T-helper 2 cell (primary cell): Measurements from ENCODE around the gene RAB3B.
"Not testable (repeated sequence)": the region's sequence is repeated elsewhere in the genome, so short reads cannot be mapped to it uniquely, and the experiment has no call there.

Source experiments
- DNase-seq, 5 experiments: peaks; one replicate each; pipeline versions ENCODE4 v3.0.0 to v3.0.0-alpha.2; 2012 to 2022

Gene RAB3B

DNA sequence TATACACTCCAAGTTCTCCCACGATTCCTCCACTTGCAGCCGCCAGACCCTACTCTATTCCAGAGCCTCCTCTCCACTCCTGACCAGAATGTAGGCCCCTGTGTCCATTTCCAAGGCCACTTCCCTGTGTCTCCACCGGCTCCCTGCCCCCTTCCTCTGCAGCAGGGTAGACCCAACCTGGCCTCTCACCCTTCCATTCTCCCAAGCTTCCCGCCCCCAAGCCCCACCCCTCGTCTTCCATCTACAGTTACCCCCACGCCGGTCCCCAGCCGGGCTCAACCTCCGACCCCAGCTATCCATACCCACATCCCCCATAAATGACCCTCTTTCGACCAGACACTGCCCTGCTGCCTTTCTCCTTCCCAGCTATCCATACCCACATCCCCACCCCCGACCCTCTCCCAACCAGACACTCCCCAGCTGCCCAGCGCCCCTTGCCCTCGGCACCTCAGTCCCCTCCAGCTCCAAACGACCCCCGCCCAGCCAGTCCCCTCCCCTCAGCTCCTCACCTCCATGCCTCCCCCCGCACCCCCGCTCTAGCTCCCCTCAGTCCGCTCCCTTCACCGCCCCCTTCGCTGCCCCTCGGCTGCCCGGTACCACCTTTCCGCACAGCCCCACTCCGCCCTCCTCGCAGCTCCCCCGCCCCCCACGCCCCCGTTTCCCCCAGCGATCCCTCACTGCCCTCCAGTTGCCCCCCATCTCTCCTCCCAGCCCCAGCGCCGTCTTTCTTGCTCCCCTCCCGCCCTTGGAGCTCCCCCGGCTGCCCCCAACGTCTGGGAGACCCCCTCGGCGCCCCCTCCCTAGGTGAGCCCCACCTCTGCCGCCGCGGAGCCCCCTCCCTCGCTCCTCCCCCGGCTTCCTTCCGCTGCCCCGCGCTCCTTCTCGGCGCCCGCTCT is 670 bp downstream of the RAB3B start:
- DNase-seq, result no peak

- no peak for DNase-seq
Observed at GRCh38 chr1:51988254-51988653, 2.2 kb downstream of the RAB3B start.

DNA sequence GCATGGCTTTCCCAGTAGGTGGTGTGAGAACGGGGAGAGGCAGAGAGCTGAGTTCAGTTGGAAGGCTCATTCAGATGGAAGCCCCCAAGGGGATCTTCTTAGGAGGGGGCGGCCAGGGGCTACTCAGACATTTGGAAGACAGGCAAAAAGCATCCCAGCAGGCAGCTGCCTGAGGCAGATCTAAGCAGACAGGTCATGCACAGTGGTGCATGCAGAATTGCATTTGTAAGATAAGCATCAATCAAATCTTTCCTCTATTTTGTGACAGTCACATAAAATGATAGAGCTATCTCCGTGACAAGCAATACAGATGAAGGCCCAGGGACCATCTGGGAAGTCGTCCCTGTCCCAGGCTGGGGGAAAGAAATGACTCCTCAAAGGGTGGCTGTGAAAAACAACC is 3.8 kb downstream of the RAB3B start:
- no peak for DNase-seq

DNA sequence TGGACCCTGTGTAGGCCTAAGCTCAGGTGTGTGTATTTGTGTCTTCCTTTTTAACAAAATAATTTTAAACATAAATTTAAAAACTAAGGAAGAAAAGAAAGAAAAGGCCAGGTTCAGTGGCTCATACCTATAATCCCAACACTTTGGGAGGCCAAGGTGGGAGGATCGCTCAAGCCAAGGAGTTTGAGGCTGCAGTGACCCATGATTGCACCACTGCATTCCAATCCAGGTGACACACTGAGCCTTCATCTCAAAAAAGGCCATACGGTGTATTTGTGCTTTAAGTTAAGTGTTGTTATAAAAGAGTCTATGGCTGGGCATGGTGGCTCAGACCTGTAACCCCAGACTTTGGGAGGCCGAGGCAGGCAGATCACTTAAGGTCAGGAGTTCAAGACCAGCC is 8.3 kb downstream of the RAB3B start:
- DNase-seq, result no peak

DNA sequence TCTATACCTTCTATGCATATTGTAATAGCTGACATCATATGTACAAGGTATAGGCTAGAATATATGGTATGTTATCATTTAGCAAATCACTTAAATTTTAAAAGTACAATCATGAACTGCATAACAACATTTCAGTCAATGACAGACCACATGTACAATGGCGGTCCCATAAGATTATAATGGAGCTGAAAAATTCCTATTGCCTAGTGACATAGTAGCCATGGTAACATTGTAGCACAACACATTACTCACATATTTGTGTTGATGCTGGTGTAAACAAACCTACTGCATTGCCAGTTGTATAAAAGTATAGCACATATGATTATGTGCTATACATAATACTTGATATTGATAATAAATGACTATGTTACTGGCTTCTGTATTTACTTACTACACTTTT is 8.9 kb downstream of the RAB3B start:
- no peak for DNase-seq

DNA sequence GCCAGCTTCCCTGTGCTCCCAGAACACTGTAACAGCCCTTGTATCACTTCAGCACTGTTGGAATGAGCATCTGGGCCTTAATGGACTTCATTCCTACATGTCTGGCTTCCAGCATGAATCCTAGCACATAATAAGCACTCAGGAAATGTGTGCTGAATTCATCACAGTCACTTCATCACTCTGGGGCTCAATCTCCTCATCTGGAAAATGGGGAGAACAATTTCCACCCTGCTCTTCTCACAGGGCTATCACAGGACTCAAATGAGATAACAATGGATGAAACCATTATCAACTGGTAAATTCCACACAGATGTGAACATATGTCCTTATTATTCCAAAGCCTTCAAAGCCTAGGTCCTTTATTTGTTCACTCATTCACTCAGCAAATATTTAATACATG is 12.4 kb downstream of the RAB3B start:
- no peak for DNase-seq

- no peak for DNase-seq
Observed at GRCh38 chr1:51976846-51977602, 13.5 kb downstream of the RAB3B start.

- DNase-seq, result no peak
Observed at GRCh38 chr1:51973587-51974474, 16.7 kb downstream of the RAB3B start.

DNA sequence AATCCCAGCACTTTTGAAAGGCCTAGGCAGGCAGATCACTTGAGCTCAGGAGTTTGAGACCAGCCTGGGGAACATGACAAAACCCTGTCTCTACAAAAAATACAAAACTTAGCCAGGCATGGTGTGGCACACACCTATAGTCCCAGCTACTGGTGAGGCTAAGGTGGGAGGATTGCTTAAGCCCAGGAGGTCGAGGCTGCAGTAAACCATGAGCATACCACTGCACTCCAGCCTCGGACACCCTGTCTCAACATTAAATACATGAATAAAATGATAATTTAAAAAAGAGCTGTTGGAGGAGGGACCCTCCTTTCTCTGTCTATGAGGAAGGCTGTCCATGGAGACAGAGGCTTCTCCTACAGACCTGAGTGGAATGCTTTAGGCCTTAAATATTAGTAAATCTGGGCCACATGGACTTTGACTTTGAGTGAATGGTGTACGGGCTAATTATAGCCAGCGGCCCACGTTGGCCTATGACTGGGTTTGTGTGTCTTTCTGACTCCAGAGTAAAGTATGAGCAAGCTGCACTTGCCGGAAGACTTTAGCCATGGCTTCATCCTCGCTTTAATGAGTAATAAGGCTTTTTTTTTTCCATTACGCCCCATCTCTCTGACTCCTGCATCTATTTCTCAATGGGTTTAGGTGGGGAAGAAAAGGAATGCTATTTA is 21.3 kb downstream of the RAB3B start:
- no peak for DNase-seq

- DNase-seq, result no peak
Observed at GRCh38 chr1:51968632-51969031, 21.9 kb downstream of the RAB3B start.

DNA sequence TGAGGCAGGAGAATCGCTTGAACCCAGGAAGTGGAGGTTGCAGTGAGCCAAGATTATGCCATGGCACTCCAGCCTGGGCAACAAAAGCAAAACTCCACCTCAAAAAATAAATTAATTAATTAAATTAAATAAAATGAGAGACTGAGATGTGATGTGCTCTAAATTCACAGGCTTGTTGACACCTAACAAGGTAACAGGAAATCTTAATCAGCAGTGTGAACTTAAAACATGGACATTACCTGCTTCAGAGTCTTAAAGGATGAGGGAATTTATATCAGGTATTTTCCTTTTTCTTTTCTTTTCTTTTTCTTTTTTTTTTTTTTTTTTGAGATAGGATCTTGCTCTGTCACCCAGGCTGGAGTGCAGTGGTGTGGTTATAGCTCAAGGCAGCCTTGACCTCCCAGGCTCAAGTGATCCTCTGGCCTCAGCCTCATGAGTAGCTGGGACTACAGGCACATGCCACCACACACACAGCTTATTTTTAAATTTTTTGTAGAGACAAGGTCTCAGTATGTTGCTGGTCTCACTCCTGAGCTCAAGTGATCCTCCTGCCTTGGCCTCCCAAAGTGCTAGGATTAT is 23.2 kb downstream of the RAB3B start:
- not testable (repeated sequence) for DNase-seq

DNA sequence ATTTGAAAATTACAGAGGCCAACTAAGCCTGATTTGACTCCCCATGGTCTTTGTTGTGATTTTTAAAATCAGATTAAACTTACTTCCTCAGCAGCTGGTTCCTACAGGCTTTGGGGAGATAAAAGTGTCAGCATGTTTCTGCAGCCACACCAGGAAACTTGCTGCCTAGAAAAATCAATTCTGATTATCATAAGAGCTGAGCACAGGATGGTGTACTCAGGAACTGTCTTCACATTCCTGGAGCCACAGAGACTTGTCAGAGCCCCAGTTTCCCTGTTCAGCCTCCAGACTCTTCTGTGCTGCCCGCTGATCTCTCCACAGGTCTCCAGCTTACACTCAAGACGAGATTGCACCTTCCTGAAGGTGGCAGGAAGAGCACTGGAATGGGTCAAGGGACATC is 23.9 kb downstream of the RAB3B start:
- no peak for DNase-seq

DNA sequence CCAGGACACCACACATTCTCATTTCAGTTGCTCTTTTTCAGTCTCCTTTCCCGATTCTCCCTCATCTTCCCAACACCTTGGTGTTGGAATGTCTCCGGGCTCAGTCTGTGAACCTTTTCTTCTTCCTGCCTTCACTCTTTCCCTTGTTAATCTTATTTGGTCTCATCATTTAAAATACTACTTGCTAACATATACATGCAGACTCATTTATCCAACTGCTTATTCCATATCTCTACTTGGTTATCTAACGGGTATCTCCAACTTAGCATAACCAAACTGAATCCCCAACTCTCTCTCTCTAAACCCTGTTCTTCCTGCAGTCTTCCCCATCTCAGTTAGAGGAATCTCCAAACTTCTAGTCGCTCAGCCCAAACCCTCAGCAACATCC is 26.2 kb downstream of the RAB3B start:
- DNase-seq, result no peak

GRCh38 chr1:51963592-51964308 is 26.8 kb downstream of the RAB3B start:
- no peak for DNase-seq

GRCh38 chr1:51962486-51963356 is 27.8 kb downstream of the RAB3B start:
- no peak for DNase-seq

DNA sequence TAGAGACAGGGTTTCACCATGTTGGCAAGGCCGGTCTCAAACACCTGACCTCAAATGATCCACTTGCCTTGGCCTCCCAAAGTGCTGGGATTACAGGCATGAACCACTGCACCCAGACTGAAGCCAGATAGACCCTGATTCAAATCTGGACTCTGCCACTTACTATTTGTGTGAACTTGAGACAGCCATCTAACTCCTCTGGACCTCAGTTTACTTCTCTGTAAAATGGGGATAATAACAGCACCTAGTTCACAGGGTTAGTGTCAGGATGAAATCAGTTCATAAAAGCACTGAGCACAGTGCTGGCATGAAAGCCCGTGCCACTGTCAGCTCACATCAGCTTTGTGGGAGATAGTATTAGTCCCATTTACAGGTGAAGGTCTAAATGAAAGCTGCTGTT is 28.5 kb downstream of the RAB3B start:
- DNase-seq, result no peak

DNA sequence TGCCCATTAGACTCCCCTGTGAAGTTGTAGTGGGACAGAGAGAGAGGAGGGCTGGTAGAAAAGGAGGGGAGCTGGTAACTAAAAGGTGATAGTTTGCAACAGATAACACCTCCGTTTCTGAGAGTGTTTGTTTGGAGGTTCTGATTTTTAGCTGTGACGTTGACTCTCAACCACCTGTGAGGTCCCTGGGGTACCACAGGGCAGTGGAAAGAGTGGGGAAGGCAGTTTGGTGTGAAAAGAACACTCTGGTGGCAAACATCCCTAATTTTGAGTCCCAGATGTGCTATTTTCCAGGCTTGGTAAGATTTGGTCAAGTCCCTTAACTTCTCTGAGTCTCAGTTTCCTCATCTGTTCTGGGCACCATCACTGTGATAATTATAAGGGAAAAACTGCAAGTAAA is 29.3 kb downstream of the RAB3B start:
- DNase-seq, result no peak

DNA sequence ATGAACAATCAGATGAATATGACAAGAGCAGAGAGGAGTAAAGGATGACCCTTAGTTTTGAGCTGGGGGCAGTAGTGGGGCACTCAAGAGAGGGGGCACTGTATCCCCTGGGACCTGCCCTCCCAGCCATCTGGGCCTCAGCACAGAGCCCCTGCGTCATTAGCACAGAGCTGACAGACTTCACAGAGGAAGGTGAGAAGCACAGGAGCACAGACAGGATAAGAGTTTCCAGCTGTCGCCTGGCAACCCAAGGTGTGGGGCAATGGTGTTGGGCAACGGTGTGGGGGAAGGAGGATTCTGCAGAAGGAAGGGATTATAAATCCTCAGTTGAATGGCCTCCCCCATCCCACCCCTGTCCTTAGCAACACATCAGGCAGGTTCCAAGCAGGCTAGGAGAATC is 30.2 kb downstream of the RAB3B start:
- no peak for DNase-seq

- no peak for DNase-seq
Observed at GRCh38 chr1:51958824-51959223, 31.7 kb downstream of the RAB3B start.

- no peak for DNase-seq
Observed at GRCh38 chr1:51957618-51958017, 32.9 kb downstream of the RAB3B start.
